Head of caudate nucleus (tissue), 42 donors: ENCODE measurements around the gene B4GALNT4.
"Not testable (repeated sequence)": the region's sequence is repeated elsewhere in the genome, so short reads cannot be mapped to it uniquely, and the experiment has no call there.

Experiments used
- DNase-seq, 42 donors: peaks; one replicate each; pipeline versions ENCODE4 v3.0.0 to v3.0.0-alpha.2; 2020 to 2021; ENCODE audit warnings: mixed read lengths in 7 of 42
- intact Hi-C: fragments of 100-400 bp; cut with DNase I; formaldehyde crosslinking; loops from one replicate; pipeline ENCODE4 v1.15.0; 2022

Gene B4GALNT4

DNA sequence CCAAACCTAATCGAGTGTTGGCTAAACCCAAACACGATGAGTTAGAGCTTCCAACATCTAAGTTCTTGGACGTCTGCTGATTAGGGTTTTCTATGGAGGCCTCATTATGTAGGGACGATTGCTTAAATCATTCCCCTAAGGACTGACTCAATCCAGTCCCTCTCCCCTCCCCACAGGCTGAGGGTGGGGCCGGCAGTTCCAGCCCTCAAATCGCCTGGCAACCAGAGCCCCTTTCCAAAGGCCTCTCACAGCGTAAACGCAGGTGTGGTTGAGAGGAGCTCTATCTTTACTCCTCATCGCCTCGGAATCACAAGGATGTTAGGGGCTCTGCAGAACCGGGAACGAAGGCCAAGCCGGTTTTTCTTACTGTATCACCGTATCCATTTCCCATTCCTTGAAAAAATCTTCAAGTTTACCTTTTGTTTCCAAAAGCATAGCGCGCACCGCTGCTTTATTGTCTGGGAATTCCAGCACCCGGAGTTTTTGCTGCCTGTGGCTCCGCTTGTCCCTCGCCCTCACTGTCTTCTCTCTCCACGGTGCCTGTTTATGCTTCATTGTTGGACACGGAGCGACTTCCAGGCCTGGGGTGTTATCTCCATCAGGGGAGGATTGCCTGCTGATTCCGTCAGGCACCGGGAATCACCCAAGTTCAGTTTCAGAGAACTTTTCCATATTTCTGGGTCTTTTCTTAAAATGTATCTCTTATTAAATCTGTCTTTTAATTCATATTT lies 34.9 kb upstream of the B4GALNT4 start:
- DNase-seq: no peak
- intact Hi-C loops: no loop called here

DNA sequence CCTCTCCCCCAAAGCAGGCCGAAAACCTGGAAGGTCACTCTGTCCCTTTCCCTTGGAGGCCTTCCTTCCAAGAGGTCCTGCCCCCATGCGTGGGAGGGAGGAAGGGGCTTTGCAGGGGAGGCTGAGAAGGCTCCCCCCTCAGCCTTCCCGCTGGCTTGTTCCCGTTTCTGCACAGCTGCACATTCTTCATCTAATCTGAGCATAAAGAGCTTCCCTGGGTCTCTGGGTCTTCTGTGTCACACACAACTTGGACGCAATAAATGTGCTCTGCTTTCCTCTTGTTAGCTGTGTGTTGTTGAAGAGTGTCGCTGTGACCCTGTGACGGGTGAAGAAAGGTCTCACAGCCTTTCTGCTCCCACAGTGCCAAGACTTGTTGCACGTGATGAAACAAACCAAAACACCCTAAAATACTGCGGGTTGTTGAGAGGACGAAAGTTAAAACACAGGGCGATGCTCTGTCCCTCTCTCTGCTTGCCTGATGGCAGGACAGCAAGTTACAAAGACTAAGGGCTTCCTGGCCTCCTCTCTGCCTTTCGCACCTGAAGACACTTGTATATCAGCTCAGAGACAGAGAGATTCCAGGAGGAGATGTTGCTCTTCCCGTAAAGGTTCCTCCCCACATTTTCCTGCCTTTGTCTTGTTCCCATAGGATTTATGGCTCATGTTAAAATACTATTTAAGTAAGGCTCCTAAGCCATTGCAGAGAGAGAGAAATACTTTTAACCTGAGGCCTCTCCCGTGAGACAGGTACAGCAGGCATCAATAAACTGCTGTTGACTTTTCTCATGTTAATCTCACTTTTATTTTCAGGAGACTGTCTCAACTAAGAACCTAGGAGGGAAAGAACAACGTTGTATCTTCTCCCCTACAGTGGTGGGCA lies 33.3 kb upstream of the B4GALNT4 start:
- intact Hi-C loops: no loop called here
- DNase-seq: peak in 9 of 42 donors; percentile 28 to 63 (median 45)

DNA sequence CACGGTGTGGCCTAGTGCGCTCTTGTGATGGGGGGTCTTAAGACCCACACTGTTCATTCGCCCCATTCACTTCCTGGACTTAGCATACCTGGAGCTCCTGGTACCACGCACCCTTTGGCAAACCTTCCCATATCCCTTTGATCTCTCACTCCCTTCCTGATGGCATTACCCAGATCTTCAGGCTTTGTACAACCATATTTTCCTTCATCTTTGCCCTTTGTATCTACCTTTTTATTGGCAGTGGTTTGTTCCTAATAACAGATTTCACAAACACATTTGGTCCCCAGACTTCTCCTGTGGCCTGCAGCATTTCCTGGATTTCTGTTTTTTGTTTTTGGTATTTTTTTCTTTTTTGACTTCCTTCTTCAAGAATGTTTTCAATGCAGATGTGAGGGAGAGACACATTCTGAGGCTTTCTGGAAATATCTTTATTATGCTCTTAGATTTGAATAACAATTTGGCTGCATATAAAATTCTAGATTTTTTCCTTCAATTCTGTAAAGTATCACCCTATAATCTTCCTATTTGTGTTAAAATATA lies 32.6 kb upstream of the B4GALNT4 start:
- DNase-seq: no peak
- intact Hi-C loops: no loop called here

DNA sequence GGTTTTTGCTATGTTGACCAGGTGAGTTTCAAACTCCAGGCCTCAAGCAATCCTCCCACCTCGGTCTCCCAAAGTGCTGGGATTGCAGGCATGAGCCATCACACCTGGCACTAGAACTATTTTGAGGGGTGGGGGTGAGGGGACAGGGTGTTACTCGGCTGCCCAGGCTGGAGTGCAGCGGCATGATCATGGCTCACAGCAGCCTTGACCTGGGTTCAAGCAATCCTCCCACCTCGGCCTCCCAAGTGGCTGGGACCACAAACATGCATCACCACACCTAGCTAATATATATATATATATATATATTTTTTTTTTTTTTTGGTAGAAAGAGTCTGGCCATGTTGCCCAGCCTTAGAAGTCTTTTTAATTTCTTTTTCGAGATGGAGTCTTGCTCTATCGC lies 31.6 kb upstream of the B4GALNT4 start:
- no peak for DNase-seq
- intact Hi-C loops: no loop called here

DNA sequence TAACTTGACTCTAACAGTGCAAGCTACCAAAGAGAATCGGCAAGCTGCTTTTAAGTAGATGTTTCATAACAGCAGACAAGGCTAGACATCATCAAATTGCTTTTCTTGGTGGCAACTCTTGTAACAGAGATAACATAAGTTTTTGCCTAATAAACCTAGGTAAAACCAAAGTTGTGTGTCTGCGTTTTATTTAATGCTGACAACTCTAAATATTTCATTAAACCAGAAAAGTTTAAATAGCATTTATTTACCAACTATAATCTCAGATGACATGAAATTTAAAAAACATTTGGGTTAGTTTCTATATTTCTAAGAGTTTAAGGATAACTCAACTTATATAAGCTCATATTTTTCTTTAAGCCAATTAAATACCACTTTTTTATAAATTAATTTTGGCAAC lies 29.3 kb upstream of the B4GALNT4 start:
- DNase-seq: no peak
- intact Hi-C loops: no loop called here

DNA sequence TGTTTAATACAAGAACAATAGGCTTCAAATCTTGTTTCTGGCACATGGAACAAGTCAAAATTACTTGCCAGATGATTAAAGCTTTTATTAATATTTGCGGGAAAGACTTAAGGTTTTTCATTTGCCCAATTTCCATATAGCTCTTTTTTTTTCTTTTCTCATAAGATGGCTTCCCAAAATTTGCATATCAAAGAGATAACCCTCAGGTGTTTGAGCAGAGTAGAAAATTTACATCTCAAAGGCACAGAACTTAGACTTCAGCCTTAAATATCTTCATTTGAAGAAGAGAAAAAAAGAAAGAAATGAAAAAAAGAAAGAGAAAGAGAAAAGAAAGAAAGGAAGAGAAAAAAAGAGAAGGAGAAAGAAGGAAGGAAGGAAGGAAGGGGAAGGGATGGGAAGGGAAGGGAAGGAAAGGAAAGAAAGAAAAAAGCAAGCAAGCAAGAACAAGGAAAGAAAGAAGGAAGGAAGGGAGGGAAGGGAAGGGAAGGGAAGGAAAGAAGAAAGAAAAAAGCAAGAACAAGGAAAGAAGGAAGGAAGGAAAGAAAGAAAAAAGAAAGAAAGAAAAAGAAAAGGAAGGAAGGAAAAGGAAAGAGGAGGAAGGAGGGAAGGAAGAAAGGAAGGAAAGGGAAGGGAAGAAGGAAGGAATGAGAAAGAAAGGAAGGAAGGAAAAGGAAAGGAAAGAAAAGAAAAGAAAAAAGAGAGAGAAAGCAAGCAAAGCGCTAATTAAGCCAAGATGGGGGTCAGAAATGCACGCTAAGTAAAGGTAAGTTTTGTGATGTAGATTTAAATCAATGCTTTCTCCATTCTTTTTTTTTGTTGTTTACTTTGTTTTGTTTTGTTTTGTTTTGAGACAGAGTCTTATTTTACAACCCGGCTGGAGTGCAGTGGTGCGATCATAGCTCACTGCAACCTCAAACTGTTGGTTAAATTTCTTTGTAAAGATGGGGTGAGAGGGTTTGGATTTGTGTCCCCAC lies 28.5 kb upstream of the B4GALNT4 start:
- DNase-seq: no peak

DNA sequence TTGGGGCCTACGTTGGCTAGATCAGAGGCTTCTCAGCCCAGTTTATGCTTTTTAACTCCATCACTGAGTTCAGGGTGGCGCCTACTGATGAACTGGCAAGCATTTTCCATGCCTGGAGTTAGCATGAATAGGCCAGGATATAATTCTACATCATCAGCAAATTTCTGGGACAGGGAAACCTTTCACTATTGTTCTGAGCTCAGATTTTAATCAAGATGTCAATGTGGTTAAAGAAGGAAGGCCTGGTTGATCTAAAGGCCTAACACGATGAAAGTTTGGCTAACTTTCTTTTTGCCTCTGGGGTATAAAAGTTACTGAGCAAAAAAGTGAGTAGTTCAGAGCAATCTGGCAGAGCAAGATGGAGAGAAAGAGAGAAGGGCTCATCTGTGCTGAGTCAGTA lies 27.0 kb upstream of the B4GALNT4 start:
- DNase-seq: no peak
- intact Hi-C loops: no loop called here

More for the DNA sequence above, 28.5 kb upstream of the B4GALNT4 start:
- intact Hi-C loops: no loop called here

DNA sequence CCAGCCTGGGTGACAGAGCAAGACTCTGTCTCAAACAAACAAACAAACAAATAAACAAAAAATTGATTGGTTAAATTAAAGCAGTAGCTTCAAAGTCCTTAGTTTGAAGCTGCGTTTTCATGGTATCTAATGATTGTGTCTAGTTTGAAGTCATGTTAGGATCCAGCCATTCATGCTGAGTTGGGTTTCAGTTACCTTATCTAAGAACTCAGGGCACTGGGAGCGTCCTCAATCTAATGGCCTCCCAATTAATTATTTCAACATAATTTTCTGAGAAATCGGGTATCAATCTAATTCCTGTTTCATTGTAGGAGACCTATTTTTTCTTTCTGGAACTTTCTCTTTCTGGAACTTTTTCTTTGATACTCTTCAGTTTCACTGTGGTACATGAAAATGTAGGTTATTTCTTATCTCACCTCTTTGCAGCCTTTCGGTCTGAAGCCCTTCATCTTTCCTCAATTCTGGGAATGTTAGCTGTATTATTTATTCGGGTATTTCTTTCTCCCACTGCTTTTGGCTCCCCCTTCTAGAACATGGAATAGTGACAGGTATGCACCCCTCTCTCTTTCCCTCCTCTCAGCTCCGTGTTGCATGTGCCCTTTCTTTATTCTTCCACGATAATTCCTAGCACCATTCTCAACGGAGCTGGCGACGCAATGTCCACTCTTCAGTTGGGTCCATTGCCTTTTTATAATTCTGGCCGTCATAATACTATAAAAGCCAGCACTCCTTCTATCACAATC lies 24.3 kb upstream of the B4GALNT4 start:
- DNase-seq: peak in 1 of 42 donors; percentile 10
- intact Hi-C loops: no loop called here

DNA sequence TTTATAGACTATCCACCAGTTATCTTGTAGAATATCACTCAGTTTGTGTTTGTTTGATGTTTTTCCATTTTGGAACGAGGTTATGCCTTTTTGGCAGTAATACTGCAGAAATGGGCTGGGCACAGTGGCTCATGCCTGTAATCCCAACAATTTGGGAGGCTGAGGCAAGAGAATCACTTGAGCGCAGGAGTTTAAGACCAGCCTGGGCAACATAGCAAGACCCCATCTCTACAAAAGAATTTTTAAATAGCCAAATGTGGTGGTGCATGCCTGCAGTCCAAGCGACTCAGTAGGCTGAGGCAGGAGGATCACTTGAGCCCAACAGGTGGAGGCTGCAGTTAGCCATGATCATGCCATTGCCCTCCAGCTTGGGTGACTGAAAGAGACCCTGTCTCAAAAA lies 22.8 kb upstream of the B4GALNT4 start:
- no peak for DNase-seq
- intact Hi-C loops: no loop called here

DNA sequence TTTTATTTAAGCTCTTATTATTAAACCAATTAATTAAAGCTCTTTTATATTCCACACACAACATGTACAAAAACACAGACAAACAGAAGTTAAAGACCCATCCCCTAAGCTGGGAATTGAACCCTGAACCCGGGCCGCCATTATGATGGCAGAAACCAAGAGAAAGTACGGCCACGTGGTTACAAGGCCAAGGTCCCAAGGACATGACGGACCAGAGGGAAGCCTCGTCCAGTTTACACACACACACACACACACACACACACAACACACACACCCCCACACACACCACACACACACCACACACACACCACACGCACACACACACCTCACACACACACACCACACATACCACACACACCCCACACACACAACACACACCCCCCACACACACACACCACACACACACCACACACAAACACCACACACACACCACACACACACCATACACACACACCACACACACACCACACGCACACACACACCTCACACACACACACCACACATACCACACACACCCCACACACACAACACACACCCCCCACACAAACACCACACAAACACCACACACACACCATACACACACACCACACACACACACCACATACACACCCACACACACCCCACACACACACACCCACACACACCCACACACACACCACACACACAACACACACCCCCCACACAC lies 19.9 kb upstream of the B4GALNT4 start:
- intact Hi-C loops: not testable (repeated sequence)
- peak in 1 of 42 donors; percentile 12 for DNase-seq

DNA sequence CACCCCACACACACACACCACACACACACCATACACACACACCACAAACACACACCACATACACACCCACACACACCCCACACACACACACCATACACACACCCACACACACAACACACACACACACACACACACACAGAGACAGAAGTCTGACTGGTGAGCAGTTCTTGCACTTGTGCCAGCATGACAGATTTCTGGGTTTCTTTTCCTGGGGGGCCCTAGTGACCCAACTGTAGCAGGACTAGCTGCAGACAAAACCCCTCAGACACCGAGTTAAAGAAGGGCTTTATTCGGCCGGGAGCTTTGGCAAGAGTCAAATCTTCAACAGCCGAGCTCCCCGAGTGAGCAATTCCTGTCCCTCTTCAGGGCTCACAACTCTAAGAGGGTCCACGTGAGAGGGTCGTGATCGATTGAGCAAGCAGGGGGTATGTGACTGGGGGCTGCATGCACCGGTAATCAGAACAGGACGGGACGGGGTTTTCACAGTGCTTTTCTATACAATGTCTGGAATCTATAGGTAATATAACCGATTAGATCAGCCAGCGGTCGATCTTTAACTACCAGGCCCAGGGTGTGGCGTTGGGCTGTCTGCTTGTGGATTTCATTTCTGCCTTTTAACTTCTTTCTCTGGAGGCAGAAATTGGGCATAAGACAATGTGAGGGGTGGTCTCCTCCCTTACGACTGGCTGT lies 19.1 kb upstream of the B4GALNT4 start:
- intact Hi-C loops: loop anchor here (10.0 kb wide), 2 partner anchors 45 to 145 kb away; partner anchors contain the start of genes BET1L, IFITM2 and RIC8A

DNA sequence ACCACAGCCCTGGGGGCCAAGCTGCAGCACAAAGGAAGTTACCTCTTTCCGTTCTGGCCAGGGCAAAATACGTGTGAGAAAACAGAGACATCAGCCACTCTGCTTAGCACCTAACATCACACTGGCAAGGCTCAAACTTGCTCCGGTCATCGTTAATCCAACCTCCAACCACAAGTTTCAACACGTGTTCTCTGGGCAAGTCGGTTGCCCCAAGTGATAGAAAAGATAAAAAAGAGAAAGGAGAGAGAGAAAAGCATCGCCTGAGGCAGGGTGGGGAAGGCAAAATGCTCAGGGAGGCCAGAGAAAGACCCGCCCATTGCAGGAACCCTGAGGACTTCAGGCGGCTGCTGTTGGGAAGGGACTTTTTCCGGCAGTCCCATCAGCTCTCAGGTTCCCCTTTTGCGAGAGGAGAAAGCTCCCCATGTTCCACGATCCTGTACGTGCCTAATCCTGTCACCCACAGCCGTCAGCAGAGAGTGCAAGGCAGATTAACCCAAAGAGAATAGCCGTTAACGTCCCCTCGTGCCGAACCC lies 18.5 kb upstream of the B4GALNT4 start:
- no peak for DNase-seq
- intact Hi-C loops: loop anchor here (10.0 kb wide), 2 partner anchors 46 to 146 kb away; partner anchors contain the start of genes BET1L, IFITM2 and RIC8A

More for the DNA sequence above, 19.1 kb upstream of the B4GALNT4 start:
- peak in 1 of 42 donors; percentile 12 for DNase-seq

DNA sequence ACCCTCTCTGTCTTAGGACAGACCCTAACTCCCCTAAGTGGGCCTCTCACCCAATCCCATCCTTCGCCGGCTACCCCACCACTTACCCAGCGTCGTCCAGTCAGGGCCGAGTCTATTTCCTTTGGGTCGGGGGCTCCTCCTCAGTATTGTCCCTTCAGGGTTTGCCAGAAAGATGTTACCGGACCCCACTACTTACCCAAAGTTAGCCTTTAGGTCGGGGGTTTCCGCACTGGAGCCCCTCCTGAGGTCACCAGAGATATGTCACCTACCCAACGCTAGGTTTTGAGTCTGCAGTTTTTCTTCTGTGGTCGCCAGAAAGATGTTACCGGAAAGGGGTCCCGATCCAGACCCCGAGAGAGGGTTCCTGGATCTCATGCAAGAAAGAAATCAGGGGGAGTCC lies 17.9 kb upstream of the B4GALNT4 start:
- DNase-seq: no peak
- intact Hi-C loops: loop anchor here (10.0 kb wide), 2 partner anchors 47 to 147 kb away; partner anchors contain the start of genes BET1L, IFITM2 and RIC8A

DNA sequence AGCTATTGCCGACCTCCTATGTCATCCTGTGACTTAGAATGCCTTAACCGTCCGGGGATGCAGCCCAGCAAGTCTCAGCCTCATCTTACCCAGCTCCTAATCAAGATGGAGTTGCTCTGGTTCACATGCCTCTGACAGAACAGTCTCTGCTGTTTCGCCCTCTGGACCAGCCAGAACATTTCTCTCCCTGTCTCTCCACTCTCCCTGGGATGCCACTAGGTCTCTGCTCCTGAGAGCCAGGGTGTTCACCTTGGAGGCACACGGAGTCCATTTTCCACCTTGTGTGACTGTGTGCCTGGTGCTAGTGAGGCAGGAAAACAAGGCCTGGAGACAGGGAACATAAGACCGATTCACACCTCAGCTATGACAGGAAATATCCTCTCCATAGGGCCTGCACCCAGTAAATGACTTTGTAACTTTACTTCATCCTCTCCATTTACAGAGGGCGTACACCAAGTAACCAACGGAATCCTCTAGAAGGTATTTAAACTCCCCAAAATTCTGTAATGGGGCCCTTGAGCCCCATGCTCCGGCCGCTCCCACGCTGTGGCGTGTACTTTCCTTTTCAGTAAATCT lies 16.8 kb upstream of the B4GALNT4 start:
- intact Hi-C loops: loop anchor here (10.0 kb wide), 2 partner anchors 48 to 148 kb away; partner anchors contain the start of genes BET1L, IFITM2 and RIC8A
- no peak for DNase-seq

DNA sequence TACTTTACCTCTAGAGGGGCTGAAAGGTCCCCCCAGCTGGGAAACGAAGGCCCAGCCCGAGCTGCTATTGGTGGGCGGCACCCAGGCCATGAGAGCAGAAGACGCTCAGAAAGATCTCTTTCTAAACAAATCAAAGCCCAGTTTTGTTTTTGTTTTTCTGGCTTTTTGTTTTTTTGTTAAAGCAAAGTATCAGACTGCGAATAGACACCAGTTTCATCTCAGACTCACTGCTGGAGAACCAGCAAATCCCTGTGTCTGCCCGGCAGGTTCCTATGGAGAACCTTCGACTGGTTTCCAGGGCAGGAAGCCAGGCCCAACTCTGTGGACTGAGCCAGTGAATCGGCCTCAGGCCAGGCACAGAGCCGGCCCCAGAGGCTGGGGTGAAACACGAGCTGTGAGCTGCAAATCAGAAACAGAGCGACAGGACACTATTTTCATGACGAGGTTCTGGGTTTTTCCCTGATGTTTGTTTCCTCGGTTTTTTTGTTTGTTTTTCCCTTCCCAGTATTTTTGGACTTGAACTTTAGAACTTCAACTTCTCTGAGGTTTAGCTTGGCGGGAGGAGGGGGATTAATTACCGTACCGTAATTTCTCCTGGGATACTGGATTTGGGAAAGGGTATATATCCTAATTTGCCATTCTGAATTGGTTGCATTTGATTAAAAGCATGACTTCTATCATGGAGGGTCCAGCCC lies 16.0 kb upstream of the B4GALNT4 start:
- intact Hi-C loops: loop anchor here (10.0 kb wide), 2 partner anchors 49 to 149 kb away; partner anchors contain the start of genes BET1L, IFITM2 and RIC8A
- peak; percentile 38 to 86 (median 71) for DNase-seq
